AG10803 (cell line): ENCODE data around the gene DACT1.

Experiments
- DNase-seq: peaks from one replicate; pipeline ENCODE4 v3.0.0; 2010; ENCODE audit warnings: low read depth
- H3K4me3 ChIP-seq: 2 replicates; pipeline ENCODE4 v1.5.1; 2011; ENCODE audit warnings: mild to moderate bottlenecking, low read length, control low read depth
- TF ChIP-seq, protein P1 (sequence below): conservative IDR thresholded peaks from 2 replicates; pipeline ENCODE4 v1.5.1; 2011; ENCODE audit warnings: mild to moderate bottlenecking, low read length, control low read depth, inconsistent platforms

Gene DACT1

DNA sequence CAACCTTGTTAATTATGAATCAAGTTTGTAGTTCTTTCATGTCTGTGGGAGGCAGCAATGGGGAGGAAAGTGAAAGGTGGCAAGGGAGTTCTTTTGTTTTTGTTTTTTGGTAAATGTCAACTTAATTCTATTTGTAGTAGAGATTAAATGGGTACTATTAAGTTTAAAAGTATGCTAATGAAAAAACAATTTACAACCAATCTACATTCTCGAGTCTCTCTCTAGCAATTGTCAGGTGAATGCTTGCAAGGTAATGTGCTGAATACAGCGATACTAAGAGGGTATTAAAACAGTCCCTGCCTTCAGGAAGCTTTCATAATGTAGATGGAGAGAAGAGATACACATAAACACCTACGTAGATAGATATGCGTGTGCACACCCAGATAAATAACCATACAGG lies 1.6 kb upstream of the DACT1 start:
- DNase-seq: no peak
- TF ChIP-seq, protein P1, sequence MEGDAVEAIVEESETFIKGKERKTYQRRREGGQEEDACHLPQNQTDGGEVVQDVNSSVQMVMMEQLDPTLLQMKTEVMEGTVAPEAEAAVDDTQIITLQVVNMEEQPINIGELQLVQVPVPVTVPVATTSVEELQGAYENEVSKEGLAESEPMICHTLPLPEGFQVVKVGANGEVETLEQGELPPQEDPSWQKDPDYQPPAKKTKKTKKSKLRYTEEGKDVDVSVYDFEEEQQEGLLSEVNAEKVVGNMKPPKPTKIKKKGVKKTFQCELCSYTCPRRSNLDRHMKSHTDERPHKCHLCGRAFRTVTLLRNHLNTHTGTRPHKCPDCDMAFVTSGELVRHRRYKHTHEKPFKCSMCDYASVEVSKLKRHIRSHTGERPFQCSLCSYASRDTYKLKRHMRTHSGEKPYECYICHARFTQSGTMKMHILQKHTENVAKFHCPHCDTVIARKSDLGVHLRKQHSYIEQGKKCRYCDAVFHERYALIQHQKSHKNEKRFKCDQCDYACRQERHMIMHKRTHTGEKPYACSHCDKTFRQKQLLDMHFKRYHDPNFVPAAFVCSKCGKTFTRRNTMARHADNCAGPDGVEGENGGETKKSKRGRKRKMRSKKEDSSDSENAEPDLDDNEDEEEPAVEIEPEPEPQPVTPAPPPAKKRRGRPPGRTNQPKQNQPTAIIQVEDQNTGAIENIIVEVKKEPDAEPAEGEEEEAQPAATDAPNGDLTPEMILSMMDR: no peak
- no peak overlapping the region for H3K4me3 ChIP-seq

DNA sequence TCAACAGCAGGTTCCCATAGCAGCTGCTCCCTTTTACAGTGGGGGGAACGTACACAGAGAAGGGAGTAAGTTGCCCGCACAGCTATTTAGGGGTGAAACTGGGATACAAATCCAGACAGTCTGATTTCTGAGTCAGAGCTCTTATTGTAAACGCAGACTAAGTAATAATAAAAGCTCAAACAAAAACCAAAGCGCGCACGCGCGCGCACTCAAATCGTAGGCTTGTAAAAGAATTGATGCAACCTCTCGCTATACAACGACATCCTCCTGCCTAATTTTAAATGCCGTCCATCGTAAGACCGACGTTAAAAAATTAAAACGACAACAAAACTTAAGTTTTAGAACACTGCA lies 747 bp upstream of the DACT1 start:
- H3K4me3 ChIP-seq: peak overlapping the region; percentile 70
- TF ChIP-seq, protein P1: no peak
- DNase-seq: peak; percentile 89

DNA sequence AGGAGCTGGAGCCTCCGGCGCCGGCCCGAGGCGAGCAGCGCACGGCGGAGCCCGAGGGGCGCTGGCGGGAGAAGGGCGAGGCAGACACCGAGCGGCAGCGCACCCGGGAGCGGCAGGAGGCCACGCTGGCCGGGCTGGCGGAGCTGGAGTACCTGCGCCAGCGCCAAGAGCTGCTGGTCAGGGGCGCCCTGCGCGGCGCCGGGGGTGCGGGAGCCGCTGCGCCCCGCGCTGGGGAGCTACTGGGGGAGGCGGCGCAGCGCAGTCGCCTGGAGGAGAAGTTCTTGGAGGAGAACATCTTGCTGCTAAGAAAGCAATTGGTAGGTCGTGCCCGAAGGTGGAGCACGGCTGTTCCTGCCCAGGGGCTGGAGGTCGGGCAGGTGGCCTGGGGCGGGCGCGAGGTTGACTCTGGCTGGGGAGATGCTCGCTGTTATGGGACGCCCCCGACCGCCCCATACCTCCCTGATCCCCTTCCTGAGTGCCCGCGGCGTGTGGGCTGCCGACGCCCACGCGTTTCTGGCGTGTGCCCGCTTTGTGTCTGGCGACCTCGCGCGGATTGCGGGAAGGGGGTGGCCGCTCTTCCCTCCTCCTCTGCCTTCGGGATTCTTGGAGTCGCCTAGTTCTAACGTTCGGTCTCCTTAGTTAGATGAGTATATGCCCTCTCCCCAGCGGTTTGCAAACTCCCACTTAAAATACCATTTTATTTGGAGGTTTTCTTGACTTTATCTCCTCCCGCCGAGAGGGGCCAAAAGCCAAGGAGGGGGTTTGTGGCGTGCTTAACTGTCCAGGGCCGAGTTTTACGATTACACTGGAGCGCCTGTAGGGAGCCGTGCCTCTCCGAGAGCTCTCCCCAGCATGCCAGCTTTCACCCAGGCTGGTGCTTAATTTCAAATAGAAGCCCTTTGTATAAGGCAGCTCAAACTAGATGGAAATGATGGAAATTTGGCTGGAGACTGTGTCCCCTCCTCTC lies 752 bp downstream of the DACT1 start:
- TF ChIP-seq, protein P1: no peak
- peak overlapping the region; percentile 70 for H3K4me3 ChIP-seq
- peak; percentile 36 for DNase-seq

DNA sequence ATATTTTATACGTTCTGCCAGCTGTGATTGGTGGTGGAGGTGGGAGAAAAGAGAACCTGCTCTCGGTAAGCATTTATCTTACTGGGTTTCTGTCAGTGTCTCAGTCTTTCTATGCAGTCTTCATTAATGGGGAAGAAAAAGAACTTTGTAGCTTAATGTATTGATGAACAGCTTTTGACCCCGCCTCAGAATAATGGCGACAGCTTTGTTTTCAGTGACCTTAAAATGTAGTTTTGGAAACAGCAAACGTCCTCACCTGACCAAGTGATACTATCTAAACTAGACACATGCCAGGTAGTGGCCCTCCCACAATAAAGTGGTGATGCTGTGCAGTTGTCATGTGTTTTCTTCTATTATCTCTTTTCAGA lies 1.4 kb downstream of the DACT1 start:
- peak overlapping the region; percentile 70 for H3K4me3 ChIP-seq
- TF ChIP-seq, protein P1: no peak
- no peak for DNase-seq

DNA sequence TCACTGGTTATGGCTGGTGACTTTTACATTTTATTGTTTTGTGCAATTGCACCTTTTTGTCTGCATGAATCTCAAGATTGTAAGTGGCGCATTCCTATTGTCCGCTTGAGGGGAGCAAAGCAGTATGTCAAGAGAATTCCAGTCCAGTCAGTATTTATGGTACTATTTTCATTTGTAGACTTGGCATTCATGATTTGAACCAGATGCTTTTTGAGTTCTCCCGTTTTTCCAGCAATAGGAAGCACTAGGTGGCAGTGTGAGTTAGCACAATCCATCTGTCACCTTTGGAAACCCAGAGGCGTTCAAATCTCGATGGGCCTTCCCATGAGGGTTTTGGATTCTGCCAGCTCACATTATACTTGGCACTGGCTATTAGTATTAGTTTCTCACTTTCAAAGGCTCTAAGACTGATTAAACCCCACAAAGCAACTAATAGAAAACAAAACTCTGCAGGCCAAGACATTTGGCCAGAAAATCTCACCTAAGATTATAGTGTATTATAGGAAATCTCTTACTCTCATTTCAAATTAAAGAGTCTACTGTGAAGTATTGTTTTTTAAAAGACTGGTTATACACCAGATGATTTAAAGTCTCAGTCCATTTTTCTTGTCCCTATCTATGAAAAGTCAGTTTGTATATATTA lies 2.2 kb downstream of the DACT1 start:
- DNase-seq: peak; percentile 96
- peak overlapping the region; percentile 70 for H3K4me3 ChIP-seq
- TF ChIP-seq, protein P1: peak; percentile 83

DNA sequence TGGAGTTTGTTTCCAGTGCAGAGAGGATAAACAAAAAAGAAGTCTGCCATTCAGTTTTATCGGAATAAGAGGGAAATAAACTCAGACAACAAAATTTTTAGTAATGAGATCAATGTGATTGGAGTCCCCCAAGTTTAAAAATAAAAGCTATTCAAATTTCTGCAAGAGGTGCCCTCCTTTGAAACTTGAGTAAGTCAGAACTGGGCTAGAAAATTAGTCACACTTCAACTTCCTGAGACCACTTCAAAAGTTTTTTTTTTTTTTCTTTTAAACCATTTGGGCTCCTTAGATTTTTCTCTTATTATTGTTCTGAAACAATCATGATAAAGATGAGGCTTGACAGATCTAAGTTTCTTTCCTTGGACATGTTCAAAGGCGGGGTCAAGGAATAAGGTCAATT lies 3.2 kb downstream of the DACT1 start:
- no peak for DNase-seq
- H3K4me3 ChIP-seq: no peak overlapping the region
- TF ChIP-seq, protein P1: no peak; the same call in 1 of the 2 replicates

DNA sequence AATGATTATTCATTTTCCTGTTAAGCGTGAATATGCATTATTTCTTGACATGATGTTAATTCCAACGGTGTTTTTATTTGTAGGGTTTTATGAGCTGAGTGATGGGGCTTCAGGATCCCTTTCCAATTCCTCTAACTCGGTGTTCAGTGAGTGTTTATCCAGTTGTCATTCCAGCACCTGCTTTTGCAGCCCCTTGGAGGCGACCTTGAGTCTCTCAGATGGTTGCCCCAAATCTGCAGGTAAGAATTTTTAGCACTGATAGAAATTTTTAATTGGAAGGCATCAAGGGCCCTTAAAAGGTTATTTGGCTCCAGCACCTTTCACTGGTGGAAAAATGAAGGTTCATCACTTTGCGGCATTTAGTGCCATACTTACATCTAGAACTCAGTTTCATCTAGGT lies 3.7 kb downstream of the DACT1 start:
- TF ChIP-seq, protein P1: 0 out of 2 replicates have a peak, but pooled peaks have one; percentile 7
- no peak for DNase-seq
- no peak overlapping the region for H3K4me3 ChIP-seq
